Umbilical cord (tissue), 2 donors: ENCODE results near the gene PHF19. TPM values are rescaled to one million over a fixed set of nuclear protein-coding genes. Genes with fewer than 3 reads are reported as not detected.

ENCODE experiments used
- DNase-seq: peaks from one replicate; pipeline ENCODE4 v3.0.0-alpha.2; 2015; ENCODE audit warnings: low spot score
- total RNA-seq: library from RNA; depleted of rRNA; stranded (reverse); fragments of >200 nt; gene quantifications from one replicate; pipeline ENCODE4 v1.2.3, GENCODE V29; 2014; ENCODE audit warnings: low replicate concordance; ENCODE audit not compliant: insufficient read depth

PHF19 gene
- total RNA-seq, 1 donor from 2014 or later: 20.0 TPM

GRCh38 chr9:120913647-120914264, 36.8 kb upstream of the PHF19 start:
- no peak for DNase-seq

GRCh38 chr9:120912958-120913646, 36.1 kb upstream of the PHF19 start:
- no peak for DNase-seq

GRCh38 chr9:120911295-120911837, 34.4 kb upstream of the PHF19 start:
- DNase-seq: no peak

GRCh38 chr9:120910643-120911042, 33.7 kb upstream of the PHF19 start:
- no peak for DNase-seq

DNA sequence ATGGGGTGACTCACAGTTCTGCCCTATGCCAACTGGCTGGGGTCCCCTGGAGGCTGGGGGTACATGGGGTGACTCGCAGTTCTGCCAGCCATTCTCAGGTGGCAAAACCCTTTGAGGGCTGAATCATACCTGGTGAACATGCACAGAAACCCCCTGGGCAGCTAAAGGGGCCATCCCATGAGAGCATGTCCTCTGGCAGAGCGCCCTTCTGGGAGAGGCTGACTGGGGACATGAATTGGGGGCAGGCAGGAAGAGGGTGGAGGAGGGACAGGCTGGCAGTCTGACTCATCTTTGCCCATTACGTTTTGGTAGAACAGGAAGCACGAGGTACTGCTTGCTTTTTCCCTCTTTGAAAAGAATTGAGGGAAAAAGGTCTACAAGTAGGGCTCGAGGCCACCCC, 32.9 kb upstream of the PHF19 start:
- no peak for DNase-seq

DNA sequence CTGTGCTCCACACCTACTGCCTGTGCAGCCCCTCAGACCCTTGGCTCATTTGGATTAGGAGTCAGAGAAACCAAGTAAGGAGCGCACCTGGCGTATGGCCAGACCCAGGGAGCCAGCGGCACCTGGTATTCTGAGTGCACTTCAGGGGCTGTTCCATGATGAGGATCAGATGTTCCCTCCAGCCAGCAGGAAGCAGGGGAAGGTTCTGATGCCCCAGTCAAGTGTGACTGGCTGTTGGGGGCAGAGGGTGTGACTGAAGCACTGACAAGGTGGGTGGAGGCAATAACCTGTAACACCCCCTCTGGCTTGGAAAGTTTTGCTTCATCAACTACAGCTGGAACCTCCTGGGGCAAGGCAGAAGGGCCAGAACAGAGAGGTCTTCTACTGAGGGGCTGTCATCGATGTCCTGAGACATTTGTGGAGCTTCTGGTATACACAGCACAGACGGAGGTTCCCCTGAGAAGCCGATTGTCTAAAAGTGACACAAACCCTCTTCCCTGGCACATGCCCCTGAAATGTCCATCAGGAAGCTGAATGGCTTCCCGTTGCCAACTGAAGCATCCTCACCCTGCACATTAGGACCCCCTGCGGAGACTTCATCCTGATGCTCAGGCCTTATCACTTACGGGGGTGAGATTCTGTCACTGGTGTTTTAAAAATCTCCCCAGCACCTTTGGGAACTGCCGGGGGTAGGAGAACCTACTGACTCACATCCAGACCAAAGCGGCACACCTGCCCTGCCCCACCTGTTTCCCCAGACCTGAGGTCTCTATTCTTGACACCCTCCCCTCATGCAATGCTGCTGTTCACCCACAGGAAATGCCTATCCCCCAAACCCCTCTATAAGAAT, 28.6 kb upstream of the PHF19 start:
- DNase-seq: no peak

DNA sequence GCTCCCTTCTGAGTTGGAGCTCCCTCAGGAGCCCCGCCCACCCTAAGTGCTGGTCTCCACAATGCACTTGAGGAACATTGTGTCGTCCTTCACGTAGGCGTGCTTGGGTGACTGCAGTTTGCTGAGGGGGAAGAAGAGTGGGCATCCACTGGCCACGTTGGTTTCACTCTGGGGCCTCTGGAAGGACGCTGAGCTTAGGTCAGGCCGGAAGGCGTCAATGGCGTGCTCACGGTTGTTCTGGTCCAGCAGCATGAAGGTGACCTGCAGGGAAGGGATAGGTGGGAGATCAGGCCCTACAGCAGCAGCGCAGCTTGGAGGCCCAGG, 28.0 kb upstream of the PHF19 start:
- DNase-seq: no peak

DNA sequence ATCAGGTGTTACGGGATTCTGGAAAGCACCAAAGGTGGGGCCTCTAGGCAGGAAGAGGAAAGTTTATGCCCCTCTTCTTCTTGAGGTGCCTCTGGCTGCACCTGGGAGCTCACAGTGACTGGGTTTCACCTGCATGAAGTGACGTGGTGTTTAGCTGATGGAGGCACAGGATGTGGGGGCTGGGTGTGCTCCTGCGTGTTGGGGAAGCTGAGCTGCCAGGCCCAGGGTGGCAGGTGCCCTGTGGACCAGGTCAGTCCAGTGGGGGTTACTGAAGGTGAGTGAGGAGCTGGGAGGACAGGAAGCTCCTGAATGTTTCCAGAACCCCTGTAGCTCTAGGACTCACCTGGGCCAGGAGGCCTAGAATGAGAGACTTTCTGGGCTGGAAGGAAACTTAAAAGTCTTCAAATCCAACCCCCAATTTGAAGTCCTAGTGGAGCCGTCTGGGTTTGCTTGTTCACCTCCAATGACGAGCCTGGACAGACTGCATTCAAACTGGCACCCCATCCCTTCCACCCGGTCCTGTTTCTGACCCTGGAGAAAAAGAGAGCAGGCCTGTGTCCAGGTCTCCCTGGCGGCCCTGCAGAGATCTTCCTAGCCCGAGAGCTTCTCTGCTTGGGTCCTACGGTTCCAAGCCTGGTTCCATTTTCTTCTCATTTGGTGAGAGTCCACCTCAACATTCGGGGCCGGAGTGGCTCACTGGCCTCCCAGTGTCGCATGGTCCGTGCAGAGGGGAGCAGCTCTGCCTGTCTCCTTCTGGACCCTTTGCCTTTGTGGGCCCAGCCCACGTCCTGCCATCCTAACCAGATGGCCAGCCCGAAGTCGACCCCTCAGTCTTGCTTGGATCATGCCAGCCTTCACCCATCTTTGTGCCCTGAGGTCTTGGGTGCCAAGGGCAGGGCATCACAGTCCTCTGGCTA, 27.3 kb upstream of the PHF19 start:
- no peak for DNase-seq

- DNase-seq: peak; percentile 39
These were observed 25.9 kb upstream of the PHF19 start for GRCh38 chr9:120902569-120903535.

GRCh38 chr9:120901755-120902568, 25.0 kb upstream of the PHF19 start:
- no peak for DNase-seq

DNA sequence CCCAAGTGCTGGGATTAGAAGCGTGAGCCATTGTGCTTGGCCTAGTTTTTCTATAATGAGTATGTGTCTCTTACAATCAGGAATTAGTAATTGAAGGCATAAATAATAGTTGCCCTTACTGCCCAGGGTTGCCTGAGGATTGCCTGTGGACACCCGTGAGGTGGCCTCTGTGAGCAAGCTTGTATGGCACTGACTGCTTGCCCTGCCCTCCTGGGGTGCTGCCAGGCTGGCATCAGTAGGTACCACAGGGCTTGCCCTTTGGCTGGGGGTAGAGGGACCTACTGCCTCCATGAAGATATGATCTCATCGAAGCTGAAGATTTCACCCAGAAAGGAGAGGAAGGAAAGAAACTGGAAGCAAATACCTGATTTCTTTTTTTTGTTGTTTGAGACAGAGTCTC, 23.8 kb upstream of the PHF19 start:
- DNase-seq: no peak

GRCh38 chr9:120899490-120900068, 22.6 kb upstream of the PHF19 start:
- DNase-seq: no peak

GRCh38 chr9:120898396-120898795, 21.4 kb upstream of the PHF19 start:
- DNase-seq: no peak

- no peak for DNase-seq
These were observed 19.0 kb upstream of the PHF19 start for GRCh38 chr9:120895951-120896350.

DNA sequence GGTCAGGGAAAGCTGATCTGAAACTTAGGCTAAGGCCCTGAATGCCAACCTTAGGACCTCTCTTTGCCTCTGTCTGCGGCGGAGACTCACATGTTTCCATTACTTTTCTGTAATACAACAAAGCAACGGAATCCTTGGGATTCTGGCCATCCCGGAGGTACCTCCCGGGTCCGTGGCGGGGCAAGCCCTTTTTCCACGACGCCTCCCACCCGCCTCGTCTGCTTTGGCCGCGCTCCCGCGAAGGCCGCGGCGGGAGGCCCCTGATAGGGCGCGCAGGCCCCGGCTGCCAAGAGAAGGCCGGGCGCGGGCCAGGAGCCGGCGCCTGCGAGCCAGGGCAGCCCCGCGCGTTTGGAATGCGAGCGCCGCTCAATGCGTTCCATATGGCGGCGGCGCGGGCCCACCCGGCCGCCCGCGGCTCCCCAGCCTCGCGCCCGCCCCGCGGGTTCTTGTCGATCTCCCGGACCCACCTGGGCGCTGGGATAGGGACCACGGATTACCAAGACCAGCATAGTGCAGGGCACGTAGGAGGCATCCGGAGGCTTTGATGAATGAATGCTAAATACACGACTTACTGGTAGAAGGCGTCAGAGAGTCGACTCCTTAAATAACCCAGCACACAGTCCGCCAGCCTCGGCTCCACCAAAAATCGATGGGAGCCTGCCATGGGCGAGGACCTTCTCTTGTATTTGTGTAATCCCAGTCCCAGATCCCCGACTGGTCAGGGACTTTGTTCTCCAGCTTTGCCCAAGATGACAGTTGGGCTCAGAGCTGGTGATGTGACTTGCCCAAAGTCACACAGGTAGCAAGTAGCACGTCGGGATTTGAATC, 17.5 kb upstream of the PHF19 start:
- peak; percentile 69 for DNase-seq

DNA sequence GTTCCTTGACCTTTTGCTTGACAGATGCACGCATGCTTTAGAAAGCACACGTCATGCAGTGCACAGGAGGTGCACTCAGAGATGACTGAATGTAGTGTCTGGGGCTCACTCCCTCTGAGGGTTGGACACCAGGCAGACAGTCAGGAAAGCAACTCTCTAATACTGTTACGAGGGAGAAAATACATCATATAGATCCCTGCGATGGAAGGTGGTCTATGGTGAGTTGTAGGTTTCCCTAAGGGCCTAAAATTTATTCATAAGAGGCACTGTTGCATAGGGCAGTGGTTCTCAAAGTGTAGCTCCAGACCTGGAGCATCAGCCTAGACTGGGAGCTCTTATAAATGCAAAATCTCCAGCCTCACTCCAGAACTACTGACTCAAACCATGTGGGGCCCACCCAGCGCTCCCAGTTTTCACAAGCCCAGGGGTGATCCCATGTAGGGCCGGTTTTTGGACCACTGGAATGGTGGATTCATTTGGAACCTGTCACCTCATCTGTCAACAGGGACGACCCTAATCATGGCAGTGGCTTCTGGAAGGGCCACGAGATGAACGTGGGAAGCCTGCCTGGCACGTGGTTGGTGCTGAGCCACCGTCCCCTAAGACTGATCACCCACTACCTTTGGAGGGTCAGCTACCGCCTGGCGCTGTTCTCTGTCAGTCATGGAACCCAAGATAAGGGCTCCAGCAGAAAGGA, 16.8 kb upstream of the PHF19 start:
- DNase-seq: peak; percentile 62
